Loucy (cell line): Measurements from ENCODE around the gene PINK1.

ENCODE experiments used
- H2AFZ ChIP-seq: fragments of 200-600 bp; sonication (generic); 2 replicates; pipeline ENCODE4 v1.6.0; 2016; ENCODE audit warnings: antibody characterized with exemption, mild to moderate bottlenecking, low read length, moderate library complexity
- H3F3A ChIP-seq: fragments of 200-600 bp; 2 replicates; pipeline ENCODE4 v1.6.0; 2016; ENCODE audit warnings: antibody characterized with exemption, low read depth, mild to moderate bottlenecking
- H3K27me3 ChIP-seq: fragments of 200-600 bp; sonication (generic); 2 replicates; pipeline ENCODE4 v1.6.1; 2014; ENCODE audit warnings: low read length, mild to moderate bottlenecking; ENCODE audit not compliant: insufficient read depth, poor library complexity, severe bottlenecking
- H3K36me3 ChIP-seq: fragments of 200-600 bp; sonication (generic); 2 replicates; pipeline ENCODE4 v1.6.1; 2016; ENCODE audit warnings: low read length; ENCODE audit not compliant: insufficient read depth
- H3K4me1 ChIP-seq: fragments of 200-600 bp; sonication (generic); 2 replicates; pipeline ENCODE4 v1.5.1; 2014; ENCODE audit warnings: low read length, mild to moderate bottlenecking; ENCODE audit not compliant: insufficient read depth, poor library complexity, severe bottlenecking
- H3K4me2 ChIP-seq: fragments of 200-600 bp; sonication (generic); 2 replicates; pipeline ENCODE4 v1.6.0; 2014; ENCODE audit warnings: antibody characterized with exemption, low read length, low read depth, mild to moderate bottlenecking; ENCODE audit not compliant: poor library complexity, severe bottlenecking
- H3K4me3 ChIP-seq: fragments of 200-600 bp; sonication (generic); 2 replicates; pipeline ENCODE4 v1.5.1; 2014; ENCODE audit warnings: low read length, mild to moderate bottlenecking, mixed read lengths; ENCODE audit not compliant: poor library complexity, severe bottlenecking
- H3K79me2 ChIP-seq: fragments of 200-600 bp; sonication (generic); 2 replicates; pipeline ENCODE4 v1.6.1; 2014; ENCODE audit warnings: low read length; ENCODE audit not compliant: insufficient read depth
- H3K9ac ChIP-seq: fragments of 200-600 bp; sonication (generic); 2 replicates; pipeline ENCODE4 v1.6.0; 2014; ENCODE audit warnings: mild to moderate bottlenecking, low read depth, low read length, moderate library complexity; ENCODE audit not compliant: poor library complexity, severe bottlenecking
- H3K9me2 ChIP-seq: fragments of 200-600 bp; sonication (generic); replicated peaks from 2 replicates; pipeline ENCODE4 v1.6.1; 2016; ENCODE audit warnings: low read depth, low read length, mixed read lengths
- H3K9me3 ChIP-seq: fragments of 200-600 bp; sonication (generic); 2 replicates; pipeline ENCODE4 v1.6.1; 2014; ENCODE audit warnings: mild to moderate bottlenecking, antibody characterized with exemption, low read length, low read depth; ENCODE audit not compliant: insufficient read depth
- H4K20me1 ChIP-seq: fragments of 200-600 bp; sonication (generic); 2 replicates; pipeline ENCODE4 v1.6.0; 2014; ENCODE audit warnings: antibody characterized with exemption, low read length, mild to moderate bottlenecking; ENCODE audit not compliant: insufficient read depth, poor library complexity, severe bottlenecking
- CTCF ChIP-seq: fragments of 200-600 bp; sonication (generic); conservative IDR thresholded peaks from 2 replicates; pipeline ENCODE4 v1.5.1; 2014; ENCODE audit warnings: mild to moderate bottlenecking, antibody characterized with exemption, low read length
- EZH2phosphoT487 ChIP-seq: fragments of 200-600 bp; IDR thresholded peaks from 2 replicates; pipeline ENCODE4 v1.6.1; 2018; ENCODE audit warnings: antibody characterized with exemption, mild to moderate bottlenecking, moderate library complexity, borderline replicate concordance

Gene PINK1

GRCh38 chr1:20615946-20616846 is 17.1 kb upstream of the PINK1 start:
- no peak overlapping the region for H3K4me2 ChIP-seq
- no peaks in the 10 kb centered on the region for H3K4me1 ChIP-seq
- H3K4me3 ChIP-seq, result no peak overlapping the region
- no peaks in the 10 kb centered on the region for H3K9me2 ChIP-seq
- H3K27me3 ChIP-seq, result no peaks in the 10 kb centered on the region
- H3K79me2 ChIP-seq, result no peaks in the 10 kb centered on the region
- no peaks in the 10 kb centered on the region for H3K36me3 ChIP-seq
- H4K20me1 ChIP-seq, result no peaks in the 10 kb centered on the region
- no peaks in the 10 kb centered on the region for H3K9me3 ChIP-seq
- no peak overlapping the region for H3K9ac ChIP-seq
- H3F3A ChIP-seq, result no peaks in the 10 kb centered on the region
- TF ChIP-seq EZH2phosphoT487 (no peak), CTCF (no peak)
- no peak overlapping the region for H2AFZ ChIP-seq

- Histone ChIP-seq H2AFZ (no peak overlapping the region), H3K36me3 (no peaks in the 10 kb centered on the region), H4K20me1 (no peaks in the 10 kb centered on the region), H3K9ac (no peak overlapping the region), H3K4me2 (no peak overlapping the region), H3K9me3 (no peaks in the 10 kb centered on the region), H3F3A (no peaks in the 10 kb centered on the region), H3K79me2 (no peaks in the 10 kb centered on the region), H3K4me3 (no peak overlapping the region), H3K9me2 (no peaks in the 10 kb centered on the region), H3K4me1 (no peaks in the 10 kb centered on the region), H3K27me3 (no peaks in the 10 kb centered on the region)
- TF ChIP-seq EZH2phosphoT487 (no peak), CTCF (no peak)
These were observed 16.3 kb upstream of the PINK1 start for GRCh38 chr1:20616847-20617487.

GRCh38 chr1:20618550-20618949 is 14.7 kb upstream of the PINK1 start:
- Histone ChIP-seq H3K9me2 (no peaks in the 10 kb centered on the region), H4K20me1 (no peaks in the 10 kb centered on the region), H3K4me2 (no peak overlapping the region), H2AFZ (no peak overlapping the region), H3K9ac (no peak overlapping the region), H3F3A (no peaks in the 10 kb centered on the region), H3K36me3 (no peaks in the 10 kb centered on the region), H3K9me3 (no peaks in the 10 kb centered on the region), H3K4me3 (no peak overlapping the region), H3K4me1 (no peaks in the 10 kb centered on the region), H3K27me3 (no peaks in the 10 kb centered on the region), H3K79me2 (no peaks in the 10 kb centered on the region)
- TF ChIP-seq EZH2phosphoT487, result no peak
- no peak for TF ChIP-seq CTCF
